ENCODE measurements around the gene ZNF71. TPM values are rescaled to one million over a fixed set of nuclear protein-coding genes. Genes with fewer than 3 reads are reported as not detected.

Gene ZNF71
- 12.7 and 15.9 TPM in 2 replicates for total RNA-seq (2014; rRNA removed; shearing (Covaris generic); ENCODE audit: low replicate concordance)

- H3K4me3 ChIP-seq, result peak within 1 kb of the TSS; percentile 99
- peaks cover 20% of the 10 kb centered on the region for H3K36me3 ChIP-seq
- no peaks in the 10 kb centered on the region for H3K27me3 ChIP-seq
- peak; percentile 94 for DNase-seq
- peaks cover 25% of the 10 kb centered on the region for H3K9me3 ChIP-seq
Measured at GRCh38 chr19:56594783-56595547, at the start of gene ZNF71. TSS of gene ZNF71 (plus strand) at chr19:56595302. CDS start at chr19:56601559, 6,257 bp downstream.

- no peak for DNase-seq
- peaks cover 7% of the 10 kb centered on the region for H3K36me3 ChIP-seq
- H3K9me3 ChIP-seq, result peaks cover 21% of the 10 kb centered on the region
- no peaks in the 10 kb centered on the region for H3K27me3 ChIP-seq
- no peak overlapping the region for H3K4me3 ChIP-seq
Measured at GRCh38 chr19:56547535-56547934, 47.6 kb upstream of the ZNF71 start.

GRCh38 chr19:56554272-56554869 is 40.7 kb upstream of the ZNF71 start:
- no peak for DNase-seq
- H3K27me3 ChIP-seq, result no peaks in the 10 kb centered on the region
- H3K9me3 ChIP-seq, result peaks cover 30% of the 10 kb centered on the region
- no peak overlapping the region for H3K4me3 ChIP-seq
- H3K36me3 ChIP-seq, result peaks cover 16% of the 10 kb centered on the region

- no peaks in the 10 kb centered on the region for H3K27me3 ChIP-seq
- peaks cover 39% of the 10 kb centered on the region for H3K9me3 ChIP-seq
- H3K4me3 ChIP-seq, result no peak overlapping the region
- DNase-seq, result no peak
- H3K36me3 ChIP-seq, result no peaks in the 10 kb centered on the region
Measured at GRCh38 chr19:56562766-56563165, 32.3 kb upstream of the ZNF71 start.

GRCh38 chr19:56566904-56567273 is 28.2 kb upstream of the ZNF71 start:
- peaks cover 39% of the 10 kb centered on the region for H3K9me3 ChIP-seq
- peak; percentile 8 for DNase-seq

GRCh38 chr19:56567274-56568120 is 27.6 kb upstream of the ZNF71 start, which contains the start of gene ZNF470:
TSS of gene ZNF470 (plus strand) at chr19:56567468. CDS start at chr19:56570312, 2,844 bp downstream.
- Histone ChIP-seq H3K9me3 (peaks cover 40% of the 10 kb centered on the region), H3K36me3 (no peaks in the 10 kb centered on the region), H3K27me3 (no peaks in the 10 kb centered on the region), H3K4me3 (peak within 1 kb of the TSS; percentile 48)
- peak; percentile 84 for DNase-seq

More at GRCh38 chr19:56566904-56567273, 28.2 kb upstream of the ZNF71 start:
- Histone ChIP-seq H3K4me3 (peak overlapping the region; percentile 48), H3K36me3 (no peaks in the 10 kb centered on the region), H3K27me3 (no peaks in the 10 kb centered on the region)

- H3K9me3 ChIP-seq, result peaks cover 36% of the 10 kb centered on the region
- no peak overlapping the region for H3K4me3 ChIP-seq
- no peaks in the 10 kb centered on the region for H3K36me3 ChIP-seq
- H3K27me3 ChIP-seq, result no peaks in the 10 kb centered on the region
- DNase-seq, result no peak
Measured at GRCh38 chr19:56572589-56572988, 22.5 kb upstream of the ZNF71 start.

- no peak for DNase-seq
- Histone ChIP-seq H3K4me3 (no peak overlapping the region), H3K36me3 (no peaks in the 10 kb centered on the region), H3K27me3 (no peaks in the 10 kb centered on the region), H3K9me3 (peaks cover 42% of the 10 kb centered on the region)
Measured at GRCh38 chr19:56573914-56574313, 21.2 kb upstream of the ZNF71 start.

- no peak for DNase-seq
- H3K36me3 ChIP-seq, result no peaks in the 10 kb centered on the region
- H3K9me3 ChIP-seq, result peaks cover 61% of the 10 kb centered on the region
- H3K4me3 ChIP-seq, result no peak overlapping the region
- H3K27me3 ChIP-seq, result no peaks in the 10 kb centered on the region
Measured at GRCh38 chr19:56577719-56578602, 17.1 kb upstream of the ZNF71 start.

- H3K4me3 ChIP-seq, result peak overlapping the region; percentile 99
- no peaks in the 10 kb centered on the region for H3K27me3 ChIP-seq
- peaks cover 25% of the 10 kb centered on the region for H3K9me3 ChIP-seq
- H3K36me3 ChIP-seq, result peaks cover 20% of the 10 kb centered on the region
- no peak for DNase-seq
Measured at GRCh38 chr19:56594446-56594782, 688 bp upstream of the ZNF71 start.

- Histone ChIP-seq H3K36me3 (peaks cover 20% of the 10 kb centered on the region), H3K27me3 (no peaks in the 10 kb centered on the region), H3K9me3 (peaks cover 25% of the 10 kb centered on the region), H3K4me3 (peak overlapping the region; percentile 99)
- DNase-seq, result no peak
Measured at GRCh38 chr19:56595548-56595899, 422 bp downstream of the ZNF71 start.

GRCh38 chr19:56596676-56597075 is 1.6 kb downstream of the ZNF71 start:
- no peaks in the 10 kb centered on the region for H3K27me3 ChIP-seq
- H3K9me3 ChIP-seq, result peaks cover 25% of the 10 kb centered on the region
- DNase-seq, result no peak
- peaks cover 28% of the 10 kb centered on the region for H3K36me3 ChIP-seq
- no peak overlapping the region for H3K4me3 ChIP-seq

- peak; percentile 12 for DNase-seq
- H3K27me3 ChIP-seq, result no peaks in the 10 kb centered on the region
- peaks cover 38% of the 10 kb centered on the region for H3K36me3 ChIP-seq
Measured at GRCh38 chr19:56597696-56598095, 2.6 kb downstream of the ZNF71 start.

GRCh38 chr19:56601375-56601774 is 6.3 kb downstream of the ZNF71 start:
- Histone ChIP-seq H3K9me3 (peaks cover 41% of the 10 kb centered on the region), H3K27me3 (no peaks in the 10 kb centered on the region), H3K4me3 (no peak overlapping the region), H3K36me3 (peaks cover 58% of the 10 kb centered on the region)
- peak; percentile 40 for DNase-seq

More at GRCh38 chr19:56597696-56598095, 2.6 kb downstream of the ZNF71 start:
- Histone ChIP-seq H3K4me3 (no peak overlapping the region), H3K9me3 (peaks cover 23% of the 10 kb centered on the region)

- Histone ChIP-seq H3K36me3 (peaks cover 43% of the 10 kb centered on the region), H3K4me3 (no peak overlapping the region), H3K9me3 (peaks cover 37% of the 10 kb centered on the region), H3K27me3 (no peaks in the 10 kb centered on the region)
- DNase-seq, result peak; percentile 57
Measured at GRCh38 chr19:56603829-56604228, 8.7 kb downstream of the ZNF71 start.

GRCh38 chr19:56608274-56608964 is 13.3 kb downstream of the ZNF71 start:
- no peak for DNase-seq
- Histone ChIP-seq H3K9me3 (peaks cover 48% of the 10 kb centered on the region), H3K36me3 (peaks cover 31% of the 10 kb centered on the region), H3K27me3 (no peaks in the 10 kb centered on the region), H3K4me3 (no peak overlapping the region)

All from MG63 (cell line).